Daoy (cell line): Measurements from ENCODE around the gene TMEM222. TPM values are rescaled to one million over a fixed set of nuclear protein-coding genes. Genes with fewer than 3 reads are reported as not detected.
A peak's percentile ranks its signal among the peaks of the same experiment; 100 is the strongest.

ENCODE experiments used
- DNase-seq: peaks from one replicate; pipeline ENCODE4 v3.0.0-alpha.2; 2015; ENCODE audit warnings: low read depth
- total RNA-seq: library from RNA; depleted of rRNA; stranded (reverse); fragments of >200 nt; shearing (Covaris generic); gene quantifications from 2 replicates; pipeline ENCODE4 v1.2.3, GENCODE V29; 2014

TMEM222 gene
- total RNA-seq, 1 experiment from 2014 or later = 65.0 TPM

- no peak for DNase-seq
These were observed 37.8 kb downstream of the TMEM222 start for GRCh38 chr1:27359822-27360158.

GRCh38 chr1:27360159-27361043, 38.4 kb downstream of the TMEM222 start:
- no peak for DNase-seq

GRCh38 chr1:27361044-27361402, 39.1 kb downstream of the TMEM222 start:
- no peak for DNase-seq

GRCh38 chr1:27361553-27361952, 39.6 kb downstream of the TMEM222 start:
- no peak for DNase-seq

GRCh38 chr1:27363766-27364695, 42.1 kb downstream of the TMEM222 start:
- DNase-seq = no peak

- DNase-seq = no peak
These were observed 42.9 kb downstream of the TMEM222 start for GRCh38 chr1:27364696-27365371.

GRCh38 chr1:27365372-27366112, 43.6 kb downstream of the TMEM222 start:
- peak; percentile 90 for DNase-seq

- peak; percentile 87 for DNase-seq
These were observed 44.1 kb downstream of the TMEM222 start for GRCh38 chr1:27366113-27366410.

- peak; percentile 90 for DNase-seq
These were observed 44.6 kb downstream of the TMEM222 start, which contains the start of gene MAP3K6 for GRCh38 chr1:27366411-27367159. TSS of gene MAP3K6 (minus strand) at chr1:27366961. CDS start at chr1:27366597, 364 bp downstream.

GRCh38 chr1:27367160-27367650, 45.2 kb downstream of the TMEM222 start:
- no peak for DNase-seq

- no peak for DNase-seq
These were observed 47.1 kb downstream of the TMEM222 start for GRCh38 chr1:27368869-27369582.

- DNase-seq = no peak
These were observed 50.3 kb downstream of the TMEM222 start for GRCh38 chr1:27372022-27372807.

- DNase-seq = no peak
These were observed 51.1 kb downstream of the TMEM222 start for GRCh38 chr1:27372808-27373690.

- DNase-seq = no peak
These were observed 52.6 kb downstream of the TMEM222 start, which contains the start of gene FCN3 for GRCh38 chr1:27374362-27375086. TSS of gene FCN3 (minus strand) at chr1:27374824. CDS start at chr1:27374818, 6 bp downstream.

- DNase-seq = no peak
These were observed 56.0 kb downstream of the TMEM222 start for GRCh38 chr1:27377760-27378495.

GRCh38 chr1:27379564-27380122, 57.7 kb downstream of the TMEM222 start:
- DNase-seq = no peak
